Smooth muscle cell (in vitro differentiated cells): Measurements from ENCODE around the gene SPATA31D3. TPM values are rescaled to one million over a fixed set of nuclear protein-coding genes. Genes with fewer than 3 reads are reported as not detected.

Experiments
- DNase-seq: peaks from one replicate; lab custom pipeline; 2025; ENCODE audit not compliant: unreplicated experiment; lab: John Stamatoyannopoulos, UW
- H2AFZ ChIP-seq: fragments of 200-600 bp; sonication (generic); 2 replicates; pipeline ENCODE4 v1.6.0; 2016; ENCODE audit warnings: antibody characterized with exemption, low read depth, mild to moderate bottlenecking
- H3F3A ChIP-seq: fragments of 200-600 bp; sonication (generic); 2 replicates; pipeline ENCODE4 v1.6.0; 2017; ENCODE audit warnings: antibody characterized with exemption, low read depth
- H3K27ac ChIP-seq: fragments of 200-600 bp; sonication (generic); 2 replicates; pipeline ENCODE4 v1.5.1; 2016; ENCODE audit warnings: low read depth, mild to moderate bottlenecking
- H3K27me3 ChIP-seq: fragments of 200-600 bp; sonication (generic); 2 replicates; pipeline ENCODE4 v1.6.1; 2016; ENCODE audit warnings: low read depth, mild to moderate bottlenecking
- H3K36me3 ChIP-seq: fragments of 200-600 bp; sonication (generic); 2 replicates; pipeline ENCODE4 v1.5.1; 2016; ENCODE audit warnings: low read depth
- H3K4me1 ChIP-seq: fragments of 200-600 bp; sonication (generic); 2 replicates; pipeline ENCODE4 v1.5.1; 2016; ENCODE audit warnings: low read depth
- H3K4me2 ChIP-seq: fragments of 200-600 bp; sonication (generic); 2 replicates; pipeline ENCODE4 v1.6.0; 2016; ENCODE audit warnings: mild to moderate bottlenecking
- H3K4me3 ChIP-seq: fragments of 200-600 bp; sonication (generic); 2 replicates; pipeline ENCODE4 v1.5.1; 2016; ENCODE audit warnings: mild to moderate bottlenecking
- H3K79me2 ChIP-seq: fragments of 200-600 bp; sonication (generic); 2 replicates; pipeline ENCODE4 v1.6.0; 2016; ENCODE audit warnings: low read depth, mild to moderate bottlenecking
- H3K9ac ChIP-seq: fragments of 200-600 bp; sonication (generic); 2 replicates; pipeline ENCODE4 v1.6.0; 2016; ENCODE audit warnings: low read depth
- H3K9me3 ChIP-seq: fragments of 200-600 bp; sonication (generic); replicated peaks from 2 replicates; pipeline ENCODE4 v1.5.1; 2016; ENCODE audit warnings: low read depth
- H4K20me1 ChIP-seq: fragments of 200-600 bp; sonication (generic); 2 replicates; pipeline ENCODE4 v1.6.0; 2016; ENCODE audit warnings: low read depth
- CTCF ChIP-seq: fragments of 200-600 bp; sonication (generic); IDR thresholded peaks from 2 replicates; pipeline ENCODE4 v1.5.1; 2017; ENCODE audit warnings: borderline replicate concordance, mild to moderate bottlenecking, antibody characterized with exemption; ENCODE audit not compliant: insufficient read depth, poor library complexity, severe bottlenecking
- WGBS: methylation state at CpG from one replicate; pipeline ENCODE4 v1.1.7; 2016; ENCODE audit warnings: low lambda C conversion rate; 5-methylcytosine and 5-hydroxymethylcytosine counted together
- polyA plus RNA-seq: library from polyadenylated mRNA; unstranded; fragments of >200 nt; fragmentation: Nextera tagmentation; extraction: Ambion mirVana; gene quantifications from 2 replicates; pipeline ENCODE4 v1.2.1, GENCODE V29; 2016
- total RNA-seq: library from RNA; depleted of rRNA; stranded (reverse); fragments of >200 nt; gene quantifications from 2 replicates; pipeline ENCODE4 v1.2.3, GENCODE V29; 2014

SPATA31D3 gene
- total and polyA plus RNA-seq, 2 experiments from 2014 or later: not detected

- Histone ChIP-seq H3K36me3 (no peaks in the 10 kb centered on the region), H4K20me1 (no peaks in the 10 kb centered on the region), H3K4me3 (no peak overlapping the region), H3K4me2 (no peak overlapping the region), H3K27me3 (no peaks in the 10 kb centered on the region), H3K9me3 (no peaks in the 10 kb centered on the region), H3K4me1 (no peaks in the 10 kb centered on the region), H3K27ac (no peak overlapping the region), H2AFZ (no peak overlapping the region), H3F3A (no peaks in the 10 kb centered on the region), H3K9ac (no peak overlapping the region), H3K79me2 (no peaks in the 10 kb centered on the region)
- TF ChIP-seq CTCF: no peak
- no peak for DNase-seq
- 88% methylated on average over 5 of the region's 5 CpGs for WGBS
These were observed 50.4 kb downstream of the SPATA31D3 start for GRCh38 chr9:81993656-81994055.

Other genes starting within 250 kb of the SPATA31D3 start
- gene SPATA31D4, start 15.1 kb upstream of the SPATA31D3 start, total RNA-seq: not detected in 2 replicates
- gene SPATA31D4, start 15.1 kb upstream of the SPATA31D3 start, polyA plus RNA-seq: not detected in 2 replicates
- gene SPATA31D1, start 45.3 kb downstream of the SPATA31D3 start, total RNA-seq: not detected in 2 replicates
- not detected in 2 replicates for gene SPATA31D1, start 45.3 kb downstream of the SPATA31D3 start, polyA plus RNA-seq